Endodermal cell (in vitro differentiated cells): ENCODE results near the gene PCBD2. TPM values are rescaled to one million over a fixed set of nuclear protein-coding genes. Genes with fewer than 3 reads are reported as not detected.

Experiments
- DNase-seq: peaks from one replicate; pipeline ENCODE4 v3.0.0-alpha.2; 2017
- H3K27ac ChIP-seq: 2 replicates; pipeline ENCODE4 v1.5.1; 2013; ENCODE audit warnings: mild to moderate bottlenecking, low read depth, low read length, moderate library complexity
- H3K27me3 ChIP-seq: 2 replicates; pipeline ENCODE4 v1.6.1; 2013; ENCODE audit warnings: mild to moderate bottlenecking, low read length, moderate library complexity; ENCODE audit not compliant: insufficient read depth, control insufficient read depth, poor library complexity, severe bottlenecking
- H3K36me3 ChIP-seq: 2 replicates; pipeline ENCODE4 v1.7.0; 2013; ENCODE audit warnings: mild to moderate bottlenecking, low read length, moderate library complexity; ENCODE audit not compliant: control insufficient read depth, insufficient read depth
- H3K4me1 ChIP-seq: one replicate; pipeline ENCODE4 v1.7.0; 2013; ENCODE audit warnings: low read length; ENCODE audit not compliant: control insufficient read depth, insufficient read depth
- H3K4me3 ChIP-seq: 2 replicates; pipeline ENCODE4 v1.5.1; 2013; ENCODE audit warnings: mild to moderate bottlenecking, low read length, moderate library complexity
- H3K9ac ChIP-seq: 2 replicates; pipeline ENCODE4 v1.6.1; 2013; ENCODE audit warnings: mild to moderate bottlenecking, low read length, moderate library complexity; ENCODE audit not compliant: poor library complexity, severe bottlenecking; ENCODE audit errors: extremely low read depth
- H3K9me3 ChIP-seq: 2 replicates; pipeline ENCODE4 v1.6.1; 2013; ENCODE audit warnings: mild to moderate bottlenecking, low read length, moderate library complexity; ENCODE audit not compliant: control insufficient read depth
- H3K27ac Mint-ChIP-seq: 2 replicates; pipeline ENCODE4 v1.8.0; 2020; ENCODE audit warnings: mixed read lengths
- H3K27me3 Mint-ChIP-seq: 2 replicates; pipeline ENCODE4 v1.8.0; 2021; ENCODE audit warnings: mild to moderate bottlenecking, mixed read lengths; ENCODE audit not compliant: insufficient read depth
- H3K36me3 Mint-ChIP-seq: 2 replicates; pipeline ENCODE4 v1.8.0; 2020; ENCODE audit warnings: low read depth, mixed read lengths
- H3K4me1 Mint-ChIP-seq: 2 replicates; pipeline ENCODE4 v1.8.0; 2020; ENCODE audit warnings: mixed read lengths
- H3K4me3 Mint-ChIP-seq: 2 replicates; pipeline ENCODE4 v1.8.0; 2020; ENCODE audit warnings: mild to moderate bottlenecking, moderate library complexity, mixed read lengths
- H3K9me3 Mint-ChIP-seq: 2 replicates; pipeline ENCODE4 v1.8.0; 2020; ENCODE audit warnings: mild to moderate bottlenecking, mixed read lengths
- WGBS, 2 experiments: methylation state at CpG; one replicate each; pipeline versions ENCODE4 v1.1.5 to v1.1.7; 2013; ENCODE audit warnings: missing lambda C conversion rate in 2 of 2, mixed read lengths in 1 of 2; ENCODE audit not compliant: insufficient coverage in 1 of 2, insufficient read length in 1 of 2; 5-methylcytosine and 5-hydroxymethylcytosine counted together
- total RNA-seq, 2 donors: library from RNA; stranded (reverse); fragmentation: NEBNext Ultra II Directional in 1 of 2; extraction: Animal tissue kit (Norgen Biotek cat#: 25700) in 1 of 2; gene quantifications; 2 replicates in 1 of 2; 3 replicates in 1 of 2; pipeline ENCODE4 v1.2.1, GENCODE V29; 2021
- TF ChIP-seq, protein P1 (sequence below): fragments of 200-600 bp; sonication (generic); conservative IDR thresholded peaks from 2 replicates; pipeline ENCODE4 v1.5.0; 2021; ENCODE audit warnings: antibody characterized with exemption, mild to moderate bottlenecking

The PCBD2 gene
- total RNA-seq, 2 donors from 2014 or later, result 9.1 to 12.6 TPM

DNA sequence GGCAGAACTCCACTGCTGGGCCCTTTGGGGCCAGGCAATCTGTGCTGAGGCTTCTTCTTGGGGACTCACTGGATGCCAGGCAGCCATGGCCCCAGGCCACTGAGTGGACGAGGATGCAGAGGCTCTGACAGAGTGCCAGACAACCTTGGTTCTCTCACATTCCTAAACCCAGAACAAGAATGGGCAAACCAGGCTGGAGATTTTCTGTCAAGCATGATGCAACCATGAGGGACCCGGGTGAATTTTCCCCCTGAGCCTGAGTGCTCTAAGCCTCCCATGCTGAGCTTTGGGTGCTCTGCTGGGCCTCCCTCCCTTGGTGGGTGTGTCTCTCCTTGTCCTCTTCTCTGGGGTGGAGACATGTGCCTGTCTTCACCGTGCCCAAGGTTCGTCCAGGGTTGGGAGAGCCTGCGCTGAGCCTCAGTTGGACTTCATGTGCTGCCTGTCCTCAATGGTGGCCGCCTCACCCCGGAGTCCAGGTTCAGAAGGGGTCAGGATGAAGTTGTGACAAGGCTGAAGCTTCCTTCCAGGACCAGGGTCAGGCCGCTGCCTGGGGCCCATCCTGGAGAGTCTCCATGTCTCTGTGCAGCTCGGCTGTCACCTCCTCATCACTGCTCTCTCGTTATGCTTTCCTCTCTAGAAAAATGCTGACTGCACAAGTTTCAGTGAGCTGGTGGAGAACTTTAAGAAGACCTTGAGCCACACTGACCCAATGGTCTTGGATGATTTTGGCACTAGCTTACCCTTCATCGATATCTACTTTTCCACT, 105.0 kb downstream of the PCBD2 start:
- Histone ChIP-seq H3K27ac (no peak overlapping the region), H3K4me1 (no peaks in the 10 kb centered on the region), H3K9me3 (no peaks in the 10 kb centered on the region), H3K27me3 (no peaks in the 10 kb centered on the region), H3K4me3 (no peak overlapping the region), H3K36me3 (no peaks in the 10 kb centered on the region), H3K9ac (no peak overlapping the region)
- H3K36me3 Mint-ChIP-seq, result no peaks in the 10 kb centered on the region
- H3K4me3 Mint-ChIP-seq, result no peak overlapping the region
- H3K9me3 Mint-ChIP-seq, result no peaks in the 10 kb centered on the region
- TF ChIP-seq, protein P1, sequence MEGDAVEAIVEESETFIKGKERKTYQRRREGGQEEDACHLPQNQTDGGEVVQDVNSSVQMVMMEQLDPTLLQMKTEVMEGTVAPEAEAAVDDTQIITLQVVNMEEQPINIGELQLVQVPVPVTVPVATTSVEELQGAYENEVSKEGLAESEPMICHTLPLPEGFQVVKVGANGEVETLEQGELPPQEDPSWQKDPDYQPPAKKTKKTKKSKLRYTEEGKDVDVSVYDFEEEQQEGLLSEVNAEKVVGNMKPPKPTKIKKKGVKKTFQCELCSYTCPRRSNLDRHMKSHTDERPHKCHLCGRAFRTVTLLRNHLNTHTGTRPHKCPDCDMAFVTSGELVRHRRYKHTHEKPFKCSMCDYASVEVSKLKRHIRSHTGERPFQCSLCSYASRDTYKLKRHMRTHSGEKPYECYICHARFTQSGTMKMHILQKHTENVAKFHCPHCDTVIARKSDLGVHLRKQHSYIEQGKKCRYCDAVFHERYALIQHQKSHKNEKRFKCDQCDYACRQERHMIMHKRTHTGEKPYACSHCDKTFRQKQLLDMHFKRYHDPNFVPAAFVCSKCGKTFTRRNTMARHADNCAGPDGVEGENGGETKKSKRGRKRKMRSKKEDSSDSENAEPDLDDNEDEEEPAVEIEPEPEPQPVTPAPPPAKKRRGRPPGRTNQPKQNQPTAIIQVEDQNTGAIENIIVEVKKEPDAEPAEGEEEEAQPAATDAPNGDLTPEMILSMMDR, result no peak
- H3K4me1 Mint-ChIP-seq, result no peaks in the 10 kb centered on the region
- DNase-seq, result peak; percentile 22
- 92 to 96% methylated on average over 8 to 11 of the region's 11 CpGs for WGBS, 2 experiments
- peaks cover 2% of the 10 kb centered on the region for H3K27me3 Mint-ChIP-seq
- no peak overlapping the region for H3K27ac Mint-ChIP-seq

DNA sequence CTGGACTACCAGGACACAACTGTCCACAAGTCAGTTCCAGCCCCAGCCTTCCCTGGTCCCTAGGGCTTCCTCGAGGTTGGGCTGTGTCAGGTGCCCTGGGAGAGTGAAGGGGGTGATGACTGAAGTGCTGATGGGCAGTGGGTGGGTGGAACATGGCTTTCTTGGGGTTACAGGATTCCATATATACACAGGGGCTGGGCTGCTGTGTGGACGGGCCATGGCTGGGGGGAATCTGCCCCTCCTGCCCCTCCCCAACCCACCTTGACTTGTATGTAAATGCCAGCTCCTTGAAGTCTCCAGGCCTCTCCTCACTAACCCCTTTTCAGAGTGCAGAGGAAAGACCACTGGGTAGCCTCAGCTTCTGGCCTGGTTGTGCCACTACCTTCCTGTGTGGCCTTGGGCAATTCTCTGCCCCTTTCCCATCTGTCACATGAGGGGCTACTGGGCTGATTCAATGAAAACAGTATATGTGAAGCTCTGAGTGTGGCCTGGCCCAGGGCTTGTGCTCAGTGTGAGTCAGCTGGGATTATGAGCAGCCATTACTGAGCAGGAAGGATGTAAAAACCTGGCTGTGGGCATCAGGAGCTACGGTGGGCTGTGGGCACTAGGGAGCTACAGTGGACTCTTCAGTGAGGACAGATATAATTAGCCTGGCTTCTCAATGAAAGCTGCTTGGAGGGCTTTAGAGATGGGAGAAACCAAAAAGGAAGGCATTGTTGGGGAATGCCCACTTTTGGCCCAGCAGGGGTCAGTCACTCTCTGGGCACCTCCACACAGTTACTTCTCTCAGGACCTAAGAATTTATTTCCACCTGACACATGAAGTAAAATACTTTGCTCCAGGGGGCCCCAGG, 105.8 kb downstream of the PCBD2 start:
- Histone ChIP-seq H3K4me1 (no peaks in the 10 kb centered on the region), H3K36me3 (no peaks in the 10 kb centered on the region), H3K9ac (no peak overlapping the region), H3K4me3 (no peak overlapping the region), H3K27me3 (no peaks in the 10 kb centered on the region), H3K27ac (no peak overlapping the region), H3K9me3 (no peaks in the 10 kb centered on the region)
- Mint-ChIP-seq H3K4me1 (no peaks in the 10 kb centered on the region), H3K27me3 (peaks cover 4% of the 10 kb centered on the region), H3K27ac (no peak overlapping the region), H3K9me3 (no peaks in the 10 kb centered on the region), H3K4me3 (no peak overlapping the region), H3K36me3 (no peaks in the 10 kb centered on the region)
- WGBS, 2 experiments, result 95 to 100% methylated on average over 2 to 3 of the region's 3 CpGs
- peak; percentile 13 for DNase-seq
- TF ChIP-seq, protein P1, result peak; percentile 28

DNA sequence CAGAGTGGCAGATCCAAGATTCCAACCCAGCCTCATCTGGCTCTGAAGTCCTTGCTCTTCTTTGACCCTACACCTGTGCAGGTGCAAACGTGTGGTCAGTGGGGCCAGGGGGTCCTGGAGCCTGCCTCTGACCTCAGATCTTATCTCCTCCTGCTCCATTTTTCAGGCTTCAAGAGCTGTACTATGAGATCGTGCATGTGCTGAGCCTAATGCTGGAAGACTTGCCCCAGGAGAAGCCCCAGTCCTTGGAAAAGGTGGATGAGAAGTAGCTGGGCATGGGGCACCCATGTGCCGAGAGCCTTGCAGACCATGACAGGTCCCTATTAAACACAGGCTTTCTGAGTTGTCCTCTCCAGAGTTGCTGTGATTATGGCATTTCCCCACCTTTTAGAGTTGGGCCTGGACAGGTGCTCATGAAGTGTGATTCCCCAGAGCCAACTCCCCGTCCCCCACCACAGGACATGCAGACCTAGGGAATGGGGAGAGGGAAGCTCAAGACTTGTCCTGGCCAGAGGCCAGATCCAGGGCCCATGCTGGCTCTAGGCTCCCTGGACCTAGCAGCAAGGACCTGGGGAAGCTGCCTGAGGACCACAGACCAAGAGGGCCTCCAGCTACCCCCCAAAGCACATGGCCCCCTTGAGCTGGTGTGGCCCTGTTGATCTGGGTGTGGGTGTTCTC, 106.6 kb downstream of the PCBD2 start:
- H3K4me3 ChIP-seq, result no peak overlapping the region
- no peaks in the 10 kb centered on the region for H3K9me3 Mint-ChIP-seq
- H3K4me1 ChIP-seq, result no peaks in the 10 kb centered on the region
- H3K27ac ChIP-seq, result no peak overlapping the region
- WGBS, 2 experiments, result 95 to 100% methylated on average over 2 to 4 of the region's 4 CpGs
- no peaks in the 10 kb centered on the region for H3K4me1 Mint-ChIP-seq
- H3K36me3 ChIP-seq, result no peaks in the 10 kb centered on the region
- no peaks in the 10 kb centered on the region for H3K27me3 ChIP-seq
- H3K9me3 ChIP-seq, result no peaks in the 10 kb centered on the region
- no peak overlapping the region for H3K4me3 Mint-ChIP-seq
- no peaks in the 10 kb centered on the region for H3K36me3 Mint-ChIP-seq
- H3K9ac ChIP-seq, result no peak overlapping the region
- TF ChIP-seq, protein P1, result no peak
- peak; percentile 30 for DNase-seq
- H3K27me3 Mint-ChIP-seq, result peaks cover 4% of the 10 kb centered on the region
- no peak overlapping the region for H3K27ac Mint-ChIP-seq
